Measurements from ENCODE around the gene RAPH1.

Gene RAPH1

DNA sequence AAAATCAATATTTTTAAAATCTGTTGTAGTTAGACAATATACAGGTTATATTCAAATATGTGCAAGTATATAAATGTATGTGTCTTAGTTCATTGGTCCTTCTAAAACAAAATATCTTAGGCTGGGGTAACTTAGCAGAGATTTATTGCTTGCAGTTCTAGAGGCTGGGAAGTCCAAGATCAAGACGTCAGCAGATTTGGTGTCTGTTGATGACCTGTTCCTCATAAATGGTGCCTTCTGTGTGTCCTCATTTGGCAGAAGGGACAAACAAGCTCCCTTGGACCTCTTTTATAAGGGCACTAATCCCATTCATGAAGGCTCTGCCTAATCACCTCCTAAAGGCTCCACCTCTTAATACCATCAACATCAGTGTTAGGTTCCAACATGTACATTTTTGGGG is 175.7 kb downstream of the RAPH1 start:
- H3K9me2 ChIP-seq (replicated peaks; ENCODE audit: insufficient read depth, low read length), result no peaks in the 10 kb centered on the region

GRCh38 chr2:203354966-203355365 is 180.1 kb downstream of the RAPH1 start:
- Histone ChIP-seq H3K4me3 (ENCODE audit: low read length) (no peak overlapping the region), H4K20me1 (ENCODE audit: insufficient read depth, low read length) (no peaks in the 10 kb centered on the region), H3K27me3 (replicated peaks; ENCODE audit: insufficient read depth, low read length) (no peaks in the 10 kb centered on the region), H3K79me2 (ENCODE audit: low read length) (peaks cover 3% of the 10 kb centered on the region; the same call in 1 of the 2 replicates), H3K4me1 (ENCODE audit: low read length) (no peaks in the 10 kb centered on the region), H3K4me2 (ENCODE audit: low read depth, low read length) (no peak overlapping the region), H3K27ac (ENCODE audit: low read length) (no peak overlapping the region), H3K36me3 (replicated peaks; ENCODE audit: insufficient read depth, low read length) (no peaks in the 10 kb centered on the region), H3F3A (ENCODE audit: insufficient read depth, low read length) (no peaks in the 10 kb centered on the region), H3K9ac (ENCODE audit: low read length) (no peak overlapping the region), H3K9me2 (replicated peaks; ENCODE audit: insufficient read depth, low read length) (no peaks in the 10 kb centered on the region), H2AFZ (ENCODE audit: low read length) (no peak overlapping the region), H3K9me3 (replicated peaks; ENCODE audit: insufficient read depth, low read length) (no peaks in the 10 kb centered on the region)
- no peak for DNase-seq
- TF ChIP-seq EZH2phosphoT487 (IDR thresholded peaks at IDR 0.05; ENCODE audit: low read length) (no peak), EZH2 (optimal IDR thresholded peaks at IDR 0.05; ENCODE audit: low read depth, low read length) (no peak)
- TF ChIP-seq, protein P1, sequence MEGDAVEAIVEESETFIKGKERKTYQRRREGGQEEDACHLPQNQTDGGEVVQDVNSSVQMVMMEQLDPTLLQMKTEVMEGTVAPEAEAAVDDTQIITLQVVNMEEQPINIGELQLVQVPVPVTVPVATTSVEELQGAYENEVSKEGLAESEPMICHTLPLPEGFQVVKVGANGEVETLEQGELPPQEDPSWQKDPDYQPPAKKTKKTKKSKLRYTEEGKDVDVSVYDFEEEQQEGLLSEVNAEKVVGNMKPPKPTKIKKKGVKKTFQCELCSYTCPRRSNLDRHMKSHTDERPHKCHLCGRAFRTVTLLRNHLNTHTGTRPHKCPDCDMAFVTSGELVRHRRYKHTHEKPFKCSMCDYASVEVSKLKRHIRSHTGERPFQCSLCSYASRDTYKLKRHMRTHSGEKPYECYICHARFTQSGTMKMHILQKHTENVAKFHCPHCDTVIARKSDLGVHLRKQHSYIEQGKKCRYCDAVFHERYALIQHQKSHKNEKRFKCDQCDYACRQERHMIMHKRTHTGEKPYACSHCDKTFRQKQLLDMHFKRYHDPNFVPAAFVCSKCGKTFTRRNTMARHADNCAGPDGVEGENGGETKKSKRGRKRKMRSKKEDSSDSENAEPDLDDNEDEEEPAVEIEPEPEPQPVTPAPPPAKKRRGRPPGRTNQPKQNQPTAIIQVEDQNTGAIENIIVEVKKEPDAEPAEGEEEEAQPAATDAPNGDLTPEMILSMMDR (IDR thresholded peaks at IDR 0.05; ENCODE audit: low read length), result no peak

More for the DNA sequence above, 175.7 kb downstream of the RAPH1 start:
- H3K4me2 ChIP-seq (ENCODE audit: low read depth, low read length), result no peak overlapping the region
- H3K9ac ChIP-seq (ENCODE audit: low read length), result no peak overlapping the region
- H2AFZ ChIP-seq (ENCODE audit: low read length), result no peak overlapping the region
- no peak overlapping the region for H3K27ac ChIP-seq (ENCODE audit: low read length)
- H3F3A ChIP-seq (ENCODE audit: insufficient read depth, low read length), result no peaks in the 10 kb centered on the region
- no peaks in the 10 kb centered on the region for H4K20me1 ChIP-seq (ENCODE audit: insufficient read depth, low read length)
- no peak for DNase-seq
- H3K4me3 ChIP-seq (ENCODE audit: low read length), result no peak overlapping the region
- 0 out of 2 replicates have a peak, but pooled peaks cover 14% of the 10 kb centered on the region for H3K4me1 ChIP-seq (ENCODE audit: low read length)
- no peaks in the 10 kb centered on the region for H3K36me3 ChIP-seq (replicated peaks; ENCODE audit: insufficient read depth, low read length)
- H3K79me2 ChIP-seq (ENCODE audit: low read length), result no peaks in the 10 kb centered on the region
- H3K27me3 ChIP-seq (replicated peaks; ENCODE audit: insufficient read depth, low read length), result no peaks in the 10 kb centered on the region
- no peaks in the 10 kb centered on the region for H3K9me3 ChIP-seq (replicated peaks; ENCODE audit: insufficient read depth, low read length)
- TF ChIP-seq, protein P1 (IDR thresholded peaks at IDR 0.05; ENCODE audit: low read length), result no peak
- TF ChIP-seq EZH2phosphoT487 (IDR thresholded peaks at IDR 0.05; ENCODE audit: low read length) (no peak), EZH2 (optimal IDR thresholded peaks at IDR 0.05; ENCODE audit: low read depth, low read length) (no peak)

DNA sequence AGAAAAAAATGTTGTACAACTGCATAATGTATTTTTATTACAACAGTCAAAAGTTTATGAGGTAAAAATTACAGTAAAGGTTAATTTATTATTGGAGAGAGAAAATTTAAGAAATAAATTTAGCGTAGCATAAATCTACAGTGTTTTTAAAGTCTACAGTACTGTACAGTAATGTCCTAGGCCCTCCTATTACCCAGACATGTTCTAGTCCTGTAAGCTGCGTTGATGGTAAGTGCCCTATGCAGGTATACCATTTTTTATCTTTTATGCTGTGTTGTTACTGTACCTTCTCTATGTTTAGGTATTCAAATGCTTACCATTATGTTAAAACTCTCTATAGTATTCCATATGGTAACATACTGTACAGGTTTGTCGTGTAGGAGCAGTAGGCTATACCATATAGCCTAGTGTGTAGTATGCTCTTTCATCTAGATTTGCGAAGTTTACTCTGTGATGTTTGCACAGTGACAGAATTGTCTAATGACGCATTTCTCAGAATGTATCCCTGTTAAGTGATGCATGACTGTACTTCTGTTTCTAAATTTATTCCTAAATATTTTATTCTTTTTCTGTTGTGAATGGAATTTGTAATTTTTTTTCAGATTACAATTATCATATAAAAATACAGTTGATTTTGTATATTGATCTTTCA is 182.4 kb downstream of the RAPH1 start:
- Histone ChIP-seq H3K9me2 (replicated peaks; ENCODE audit: insufficient read depth, low read length) (no peaks in the 10 kb centered on the region), H3K4me1 (ENCODE audit: low read length) (no peaks in the 10 kb centered on the region), H3K27me3 (replicated peaks; ENCODE audit: insufficient read depth, low read length) (no peaks in the 10 kb centered on the region), H3K79me2 (ENCODE audit: low read length) (peaks cover 7% of the 10 kb centered on the region; the same call in 1 of the 2 replicates), H2AFZ (ENCODE audit: low read length) (no peak overlapping the region), H3K9me3 (replicated peaks; ENCODE audit: insufficient read depth, low read length) (no peaks in the 10 kb centered on the region), H3K27ac (ENCODE audit: low read length) (no peak overlapping the region), H3K4me2 (ENCODE audit: low read depth, low read length) (no peak overlapping the region), H3K9ac (ENCODE audit: low read length) (no peak overlapping the region), H3K36me3 (replicated peaks; ENCODE audit: insufficient read depth, low read length) (no peaks in the 10 kb centered on the region), H3F3A (ENCODE audit: insufficient read depth, low read length) (no peaks in the 10 kb centered on the region), H3K4me3 (ENCODE audit: low read length) (no peak overlapping the region), H4K20me1 (ENCODE audit: insufficient read depth, low read length) (no peaks in the 10 kb centered on the region)
- TF ChIP-seq EZH2 (optimal IDR thresholded peaks at IDR 0.05; ENCODE audit: low read depth, low read length) (no peak), EZH2phosphoT487 (IDR thresholded peaks at IDR 0.05; ENCODE audit: low read length) (no peak)
- TF ChIP-seq, protein P1 (IDR thresholded peaks at IDR 0.05; ENCODE audit: low read length), result no peak
- DNase-seq, result no peak

Measured in MM.1S (cell line).